CD4-positive, alpha-beta memory T cell (primary cell): ENCODE results near the gene FOXN4. TPM values are rescaled to one million over a fixed set of nuclear protein-coding genes. Genes with fewer than 3 reads are reported as not detected.

ENCODE experiments used
- CTCF ChIA-PET: fragments of 350-600 bp; sonication (Branson Sonifier 250); formaldehyde crosslinking; loops from one replicate; lab custom pipeline; 2021; ENCODE audit warnings: inconsistent platforms; ENCODE audit not compliant: partially characterized antibody; lab: Charles Lee
- POLR2A ChIA-PET: fragments of 350-600 bp; sonication (Branson Sonifier 250); formaldehyde crosslinking; loops from one replicate; lab custom pipeline; 2021; ENCODE audit not compliant: partially characterized antibody; lab: Charles Lee
- DNase-seq, 5 donors: peaks; one replicate each; pipeline versions ENCODE4 v3.0.0 to v3.0.0-alpha.2; 2020 to 2022; ENCODE audit warnings: mixed read lengths in 1 of 5
- H3K27ac ChIP-seq: one replicate; pipeline ENCODE4 v1.7.0; 2013; ENCODE audit warnings: low read depth, low read length
- H3K27me3 ChIP-seq: 2 replicates; pipeline ENCODE4 v1.7.0; 2013; ENCODE audit warnings: mild to moderate bottlenecking, low read length, moderate library complexity; ENCODE audit not compliant: insufficient read depth
- H3K36me3 ChIP-seq: 2 replicates; pipeline ENCODE4 v1.7.0; 2013; ENCODE audit warnings: mild to moderate bottlenecking, low read length, moderate library complexity; ENCODE audit not compliant: insufficient read depth
- H3K4me1 ChIP-seq: 2 replicates; pipeline ENCODE4 v1.7.0; 2013; ENCODE audit warnings: mild to moderate bottlenecking, low read length, moderate library complexity; ENCODE audit not compliant: insufficient read depth
- H3K4me3 ChIP-seq, 2 donors: one replicate each; pipeline ENCODE4 v1.7.0; 2013; ENCODE audit warnings: low read length in 2 of 2, mild to moderate bottlenecking in 1 of 2
- H3K9me3 ChIP-seq, 2 donors: one replicate each; pipeline ENCODE4 v1.7.0; 2013; ENCODE audit warnings: low read length in 2 of 2, control low read depth in 1 of 2; ENCODE audit not compliant: control insufficient read depth in 1 of 2
- H3K27ac Mint-ChIP-seq, 7 donors: one replicate each; pipeline ENCODE4 v1.8.0; 2020 to 2021; ENCODE audit warnings: mixed read lengths in 7 of 7, mild to moderate bottlenecking in 6 of 7, inconsistent platforms in 3 of 7, moderate library complexity in 3 of 7
- H3K27me3 Mint-ChIP-seq, 2 donors: one replicate each; pipeline ENCODE4 v1.8.0; 2020 to 2021; ENCODE audit warnings: mixed read lengths in 2 of 2
- H3K36me3 Mint-ChIP-seq, 2 donors: one replicate each; pipeline ENCODE4 v1.8.0; 2020 to 2021; ENCODE audit warnings: mixed read lengths in 2 of 2, inconsistent platforms in 1 of 2, mild to moderate bottlenecking in 1 of 2
- H3K4me1 Mint-ChIP-seq, 4 donors: one replicate each; pipeline ENCODE4 v1.8.0; 2020 to 2021; ENCODE audit warnings: mixed read lengths in 4 of 4, mild to moderate bottlenecking in 1 of 4
- H3K4me3 Mint-ChIP-seq, 8 donors: one replicate each; pipeline ENCODE4 v1.8.0; 2020 to 2021; ENCODE audit warnings: mixed read lengths in 8 of 8, mild to moderate bottlenecking in 7 of 8, moderate library complexity in 6 of 8, inconsistent platforms in 3 of 8
- H3K9me3 Mint-ChIP-seq, 8 donors: one replicate each; pipeline ENCODE4 v1.8.0; 2020 to 2021; ENCODE audit warnings: mixed read lengths in 8 of 8, mild to moderate bottlenecking in 5 of 8, inconsistent platforms in 3 of 8, moderate library complexity in 1 of 8
- intact Hi-C: fragments of 100-400 bp; cut with micrococcal nuclease; formaldehyde crosslinking; loops from one replicate; pipeline ENCODE4 v1.15.1; 2023
- polyA plus RNA-seq, 2 donors: library from polyadenylated mRNA; unstranded; fragments of 300-500 nt; fragmentation: Illumina TruSeq; gene quantifications; one replicate each; pipeline ENCODE4 v1.2.3, GENCODE V29; 2021
- total RNA-seq, 2 experiments: library from RNA; stranded (reverse); gene quantifications; one replicate each; pipeline ENCODE4 v1.2.3, GENCODE V29; 2021

FOXN4 gene
- total and polyA plus RNA-seq, 4 experiments from 2014 or later: not detected

DNA sequence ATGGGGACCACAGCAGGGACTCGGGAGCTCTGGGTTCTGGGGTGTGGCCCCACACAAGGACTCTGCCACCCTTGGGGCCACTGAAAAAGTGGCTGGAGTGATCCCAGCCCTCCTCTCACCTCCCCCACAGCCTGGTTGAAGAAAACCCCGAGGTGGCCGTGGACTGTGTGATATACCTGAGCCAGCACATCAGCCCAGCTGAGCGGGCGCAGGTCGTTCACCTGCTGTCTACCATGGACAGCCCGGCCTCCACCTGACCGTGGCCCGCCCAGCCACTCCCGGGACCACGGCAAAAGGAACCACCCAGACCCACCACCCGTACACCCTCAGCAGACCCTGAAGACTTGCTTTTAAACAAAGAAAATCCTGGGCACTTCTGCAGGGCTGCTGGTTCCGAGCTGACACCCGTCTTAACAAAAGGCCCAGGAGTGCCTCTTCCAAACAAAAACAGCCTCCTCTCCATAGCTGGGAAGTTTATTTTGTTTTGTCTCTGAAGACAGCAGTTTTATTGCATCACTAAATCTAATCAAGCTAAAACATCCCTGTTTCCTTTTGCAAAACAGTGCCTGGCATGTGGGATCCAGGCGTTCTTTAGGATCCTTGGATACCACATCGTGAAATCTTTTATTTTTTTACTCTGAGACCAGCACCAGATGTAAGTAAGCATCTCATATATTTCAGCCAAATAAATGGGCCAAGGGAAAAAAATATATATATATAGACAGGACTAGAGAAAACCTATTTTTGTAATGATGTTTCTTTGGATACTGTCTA lies 42.8 kb downstream of the FOXN4 start:
- Mint-ChIP-seq H3K4me1 (no peaks in the 10 kb centered on the region), H3K27me3 (no peaks in the 10 kb centered on the region), H3K27ac (no peak overlapping the region), H3K4me3 (no peak overlapping the region), H3K36me3 (peaks cover 20 to 39% of the 10 kb centered on the region in 2 donors), H3K9me3 (peaks cover 0 to 15% (median 2%) of the 10 kb centered on the region in 8 donors)
- Histone ChIP-seq H3K4me3 (no peak overlapping the region), H3K9me3 (no peaks in the 10 kb centered on the region), H3K27ac (no peak overlapping the region), H3K36me3 (no peaks in the 10 kb centered on the region), H3K27me3 (no peaks in the 10 kb centered on the region), H3K4me1 (no peaks in the 10 kb centered on the region)
- ChIA-PET POLR2A (no interaction called here), CTCF (interaction anchor here (1.0 kb wide), 1 partner anchor 12 kb away, joined by 3 read pairs; no protein-coding TSS in a partner anchor)
- no peak for DNase-seq
- intact Hi-C loops: no loop called here

GRCh38 chr12:109264943-109265650 lies 44.0 kb downstream of the FOXN4 start:
- CTCF ChIA-PET: interaction anchor here (1.0 kb wide), 1 partner anchor 10 kb away, joined by 3 read pairs; no protein-coding TSS in a partner anchor
- peaks cover 18 to 49% of the 10 kb centered on the region in 2 donors for H3K36me3 Mint-ChIP-seq
- intact Hi-C loops: loop anchor here (5.0 kb wide), 1 partner anchor 122 kb away; no protein-coding TSS in a partner anchor

DNA sequence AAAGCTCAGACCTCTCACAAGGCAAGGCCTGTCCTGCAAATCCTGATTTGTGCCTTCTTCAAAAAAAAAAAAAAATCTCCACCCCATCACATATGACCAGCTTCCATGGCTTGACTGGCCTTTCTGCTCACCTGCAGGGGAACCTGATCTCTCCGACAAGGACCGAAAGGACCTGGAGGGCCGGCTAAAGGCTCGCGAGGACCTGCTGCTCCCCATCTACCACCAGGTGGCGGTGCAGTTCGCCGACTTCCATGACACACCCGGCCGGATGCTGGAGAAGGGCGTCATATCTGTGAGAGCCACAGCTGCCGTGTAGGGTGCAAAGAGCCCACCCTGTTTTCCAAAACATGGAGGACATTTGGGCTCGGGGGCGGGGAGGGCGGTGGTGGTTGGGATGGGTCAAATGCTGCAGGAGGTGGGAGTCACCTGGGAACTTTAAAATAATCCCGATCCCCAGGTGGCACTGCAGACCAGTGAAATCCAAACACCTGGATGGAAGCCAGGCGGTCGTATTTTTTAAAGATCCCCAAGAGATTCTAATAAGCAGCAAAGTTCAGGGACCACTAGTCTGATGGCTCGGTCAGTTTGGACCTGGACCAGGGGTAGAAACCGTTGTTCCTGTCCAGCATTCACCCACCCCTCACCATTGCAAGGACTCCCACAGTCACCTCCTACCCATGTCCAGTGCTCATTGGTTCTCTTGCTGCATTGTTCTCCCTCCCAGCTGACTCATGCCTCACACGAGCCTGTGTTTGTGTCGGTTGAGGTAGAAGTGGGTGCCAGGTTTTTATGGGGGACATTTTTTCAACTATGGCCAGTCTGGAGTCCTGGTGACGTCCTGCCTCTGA lies 44.8 kb downstream of the FOXN4 start:
- H3K36me3 Mint-ChIP-seq: peaks cover 24 to 55% of the 10 kb centered on the region in 2 donors
- H3K4me3 Mint-ChIP-seq: no peak overlapping the region

More at GRCh38 chr12:109264943-109265650, 44.0 kb downstream of the FOXN4 start:
- POLR2A ChIA-PET: no interaction called here
- Histone ChIP-seq H3K4me3 (no peak overlapping the region), H3K9me3 (no peaks in the 10 kb centered on the region), H3K4me1 (no peaks in the 10 kb centered on the region), H3K36me3 (no peaks in the 10 kb centered on the region), H3K27ac (no peak overlapping the region), H3K27me3 (no peaks in the 10 kb centered on the region)
- Mint-ChIP-seq H3K9me3 (peaks cover 0 to 6% (median 2%) of the 10 kb centered on the region in 8 donors), H3K27ac (no peak overlapping the region), H3K4me1 (no peaks in the 10 kb centered on the region), H3K4me3 (no peak overlapping the region), H3K27me3 (no peaks in the 10 kb centered on the region)
- no peak for DNase-seq

GRCh38 chr12:109263439-109263838 lies 45.6 kb downstream of the FOXN4 start:
- H3K36me3 ChIP-seq: no peaks in the 10 kb centered on the region
- intact Hi-C loops: loop anchor here (5.0 kb wide), 1 partner anchor 124 kb away; no protein-coding TSS in a partner anchor
- no peaks in the 10 kb centered on the region for H3K27me3 ChIP-seq
- H3K36me3 Mint-ChIP-seq: peaks cover 24 to 55% of the 10 kb centered on the region in 2 donors
- no peak for DNase-seq
- H3K9me3 ChIP-seq: no peaks in the 10 kb centered on the region
- POLR2A ChIA-PET: no interaction called here
- H3K4me3 Mint-ChIP-seq: no peak overlapping the region
- no peak overlapping the region for H3K4me3 ChIP-seq
- H3K9me3 Mint-ChIP-seq: peaks cover 0 to 6% (median 2%) of the 10 kb centered on the region in 8 donors
- no peaks in the 10 kb centered on the region for H3K4me1 ChIP-seq
- H3K4me1 Mint-ChIP-seq: no peaks in the 10 kb centered on the region
- no peak overlapping the region for H3K27ac Mint-ChIP-seq
- H3K27me3 Mint-ChIP-seq: no peaks in the 10 kb centered on the region
- CTCF ChIA-PET: interaction anchor here (0.7 kb wide), 1 partner anchor 17 kb away, joined by 4 read pairs; no protein-coding TSS in a partner anchor
- no peak overlapping the region for H3K27ac ChIP-seq

More for the DNA sequence above, 44.8 kb downstream of the FOXN4 start:
- H3K9me3 Mint-ChIP-seq: peaks cover 0 to 6% (median 2%) of the 10 kb centered on the region in 8 donors
- ChIA-PET POLR2A (no interaction called here), CTCF (interaction anchor here (0.7 kb wide), 1 partner anchor 16 kb away, joined by 4 read pairs; no protein-coding TSS in a partner anchor)
- H3K4me1 Mint-ChIP-seq: no peaks in the 10 kb centered on the region
- no peak overlapping the region for H3K27ac Mint-ChIP-seq
- intact Hi-C loops: loop anchor here (5.0 kb wide), 1 partner anchor 123 kb away; no protein-coding TSS in a partner anchor
- Histone ChIP-seq H3K27ac (no peak overlapping the region), H3K9me3 (no peaks in the 10 kb centered on the region), H3K36me3 (no peaks in the 10 kb centered on the region), H3K4me1 (no peaks in the 10 kb centered on the region), H3K4me3 (no peak overlapping the region), H3K27me3 (no peaks in the 10 kb centered on the region)
- no peaks in the 10 kb centered on the region for H3K27me3 Mint-ChIP-seq
- DNase-seq: peak in 3 of 5 donors; percentile 3 to 14 (median 9)

GRCh38 chr12:109261939-109262338 lies 47.1 kb downstream of the FOXN4 start:
- Mint-ChIP-seq H3K36me3 (peaks cover 23 to 50% of the 10 kb centered on the region in 2 donors), H3K4me1 (no peaks in the 10 kb centered on the region), H3K9me3 (peaks cover 0 to 8% (median 2%) of the 10 kb centered on the region in 8 donors), H3K27me3 (no peaks in the 10 kb centered on the region), H3K4me3 (no peak overlapping the region), H3K27ac (no peak overlapping the region)
- intact Hi-C loops: loop anchor here (5.0 kb wide), 1 partner anchor 125 kb away; no protein-coding TSS in a partner anchor
- no peak overlapping the region for H3K4me3 ChIP-seq
- ChIA-PET POLR2A (no interaction called here), CTCF (no interaction called here)
- H3K9me3 ChIP-seq: no peaks in the 10 kb centered on the region
- no peak for DNase-seq
- H3K4me1 ChIP-seq: no peaks in the 10 kb centered on the region
- no peaks in the 10 kb centered on the region for H3K27me3 ChIP-seq
- no peaks in the 10 kb centered on the region for H3K36me3 ChIP-seq
- no peak overlapping the region for H3K27ac ChIP-seq

DNA sequence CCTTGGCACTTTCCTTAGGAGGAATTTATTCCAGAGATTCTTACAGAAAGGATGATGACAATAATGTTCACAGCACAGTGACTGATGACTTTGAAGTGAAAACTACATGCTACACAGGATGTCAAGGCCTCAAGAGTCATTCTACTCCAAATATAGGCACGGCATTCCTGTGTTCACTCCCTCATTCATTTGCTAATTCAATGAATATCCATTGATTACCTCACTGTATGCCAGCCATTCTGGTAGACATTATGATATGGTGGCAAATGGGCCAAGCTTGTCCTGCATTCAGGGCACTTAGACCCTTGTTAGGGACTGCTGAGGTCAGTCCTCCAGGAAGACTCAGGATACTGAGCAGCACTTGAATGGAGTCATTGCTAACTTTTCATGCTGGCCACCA lies 48.0 kb downstream of the FOXN4 start:
- Histone ChIP-seq H3K4me3 (no peak overlapping the region), H3K27me3 (no peaks in the 10 kb centered on the region), H3K27ac (no peak overlapping the region), H3K36me3 (no peaks in the 10 kb centered on the region), H3K4me1 (no peaks in the 10 kb centered on the region), H3K9me3 (no peaks in the 10 kb centered on the region)
- Mint-ChIP-seq H3K4me1 (no peaks in the 10 kb centered on the region), H3K9me3 (peaks cover 0 to 8% (median 2%) of the 10 kb centered on the region in 8 donors), H3K27me3 (no peaks in the 10 kb centered on the region), H3K27ac (no peak overlapping the region), H3K4me3 (no peak overlapping the region), H3K36me3 (peaks cover 23 to 44% of the 10 kb centered on the region in 2 donors)
- intact Hi-C loops: loop anchor here (5.0 kb wide), 1 partner anchor 126 kb away; no protein-coding TSS in a partner anchor
- ChIA-PET POLR2A (no interaction called here), CTCF (no interaction called here)
- DNase-seq: no peak
